HEK293T (cell line): ENCODE data around the gene OMG.
"Not testable (repeated sequence)": the region's sequence is repeated elsewhere in the genome, so short reads cannot be mapped to it uniquely, and the experiment has no call there.

Experiments
- CTCF ChIA-PET: fragments of 350-600 bp; formaldehyde crosslinking; extraction: SDS; loops from one replicate; lab custom pipeline; 2021; ENCODE audit warnings: antibody characterized with exemption, inconsistent platforms; lab: Yijun Ruan, JAX
- POLR2A ChIA-PET: fragments of 350-600 bp; formaldehyde crosslinking; extraction: SDS; loops from one replicate; lab custom pipeline; 2020; ENCODE audit warnings: antibody characterized with exemption, inconsistent platforms; lab: Yijun Ruan, JAX
- DNase-seq: peaks from one replicate; pipeline ENCODE4 v3.0.0; 2012; ENCODE audit warnings: mixed read lengths; ENCODE audit errors: extremely low spot score
- ARNT ChIP-seq: fragments of 450-650 bp; IDR thresholded peaks from 2 replicates; pipeline ENCODE4 v1.6.1; 2017; ENCODE audit warnings: mild to moderate bottlenecking
- BHLHE40 ChIP-seq: fragments of 450-650 bp; IDR thresholded peaks from 2 replicates; pipeline ENCODE4 v1.6.1; 2016; ENCODE audit warnings: mild to moderate bottlenecking, moderate library complexity, borderline replicate concordance
- CTBP1 ChIP-seq: fragments of 450-650 bp; IDR thresholded peaks from 2 replicates; pipeline ENCODE4 v1.6.1; 2016; ENCODE audit warnings: borderline replicate concordance
- ELF4 ChIP-seq: fragments of 450-650 bp; IDR thresholded peaks from 2 replicates; pipeline ENCODE4 v1.6.1; 2017; ENCODE audit warnings: antibody characterized with exemption
- FOXA1 ChIP-seq: fragments of 450-650 bp; IDR thresholded peaks from 2 replicates; pipeline ENCODE4 v1.6.1; 2016; ENCODE audit warnings: mild to moderate bottlenecking
- FOXK2 ChIP-seq: fragments of 450-650 bp; IDR thresholded peaks from 2 replicates; pipeline ENCODE4 v1.6.1; 2016; ENCODE audit warnings: mild to moderate bottlenecking
- FOXM1 ChIP-seq: fragments of 450-650 bp; IDR thresholded peaks from 2 replicates; pipeline ENCODE4 v1.6.1; 2017; ENCODE audit warnings: mild to moderate bottlenecking, borderline replicate concordance
- HDGF ChIP-seq: fragments of 450-650 bp; IDR thresholded peaks from 2 replicates; pipeline ENCODE4 v1.6.1; 2017; ENCODE audit warnings: antibody characterized with exemption, borderline replicate concordance
- L3MBTL2 ChIP-seq: fragments of 450-650 bp; conservative IDR thresholded peaks from 2 replicates; pipeline ENCODE4 v1.6.1; 2016; ENCODE audit warnings: mild to moderate bottlenecking
- LEF1 ChIP-seq: fragments of 450-650 bp; IDR thresholded peaks from 2 replicates; pipeline ENCODE4 v1.6.1; 2017; ENCODE audit warnings: mild to moderate bottlenecking, borderline replicate concordance
- NFRKB ChIP-seq: fragments of 450-650 bp; IDR thresholded peaks from 2 replicates; pipeline ENCODE4 v1.6.1; 2016; ENCODE audit warnings: mild to moderate bottlenecking, moderate library complexity
- SP1 ChIP-seq: fragments of 450-650 bp; IDR thresholded peaks from 2 replicates; pipeline ENCODE4 v1.6.1; 2017
- SUZ12 ChIP-seq: fragments of 450-650 bp; IDR thresholded peaks from 2 replicates; pipeline ENCODE4 v1.6.1; 2016; ENCODE audit warnings: mild to moderate bottlenecking
- TARDBP ChIP-seq: fragments of 450-650 bp; IDR thresholded peaks from 2 replicates; pipeline ENCODE4 v1.6.1; 2016
- ZNF384 ChIP-seq: fragments of 450-650 bp; IDR thresholded peaks from 2 replicates; pipeline ENCODE4 v1.6.1; 2016
- TF ChIP-seq, protein P1 (sequence below): fragments of 450-650 bp; IDR thresholded peaks from 2 replicates; pipeline ENCODE4 v1.6.1; 2016

Gene OMG

DNA sequence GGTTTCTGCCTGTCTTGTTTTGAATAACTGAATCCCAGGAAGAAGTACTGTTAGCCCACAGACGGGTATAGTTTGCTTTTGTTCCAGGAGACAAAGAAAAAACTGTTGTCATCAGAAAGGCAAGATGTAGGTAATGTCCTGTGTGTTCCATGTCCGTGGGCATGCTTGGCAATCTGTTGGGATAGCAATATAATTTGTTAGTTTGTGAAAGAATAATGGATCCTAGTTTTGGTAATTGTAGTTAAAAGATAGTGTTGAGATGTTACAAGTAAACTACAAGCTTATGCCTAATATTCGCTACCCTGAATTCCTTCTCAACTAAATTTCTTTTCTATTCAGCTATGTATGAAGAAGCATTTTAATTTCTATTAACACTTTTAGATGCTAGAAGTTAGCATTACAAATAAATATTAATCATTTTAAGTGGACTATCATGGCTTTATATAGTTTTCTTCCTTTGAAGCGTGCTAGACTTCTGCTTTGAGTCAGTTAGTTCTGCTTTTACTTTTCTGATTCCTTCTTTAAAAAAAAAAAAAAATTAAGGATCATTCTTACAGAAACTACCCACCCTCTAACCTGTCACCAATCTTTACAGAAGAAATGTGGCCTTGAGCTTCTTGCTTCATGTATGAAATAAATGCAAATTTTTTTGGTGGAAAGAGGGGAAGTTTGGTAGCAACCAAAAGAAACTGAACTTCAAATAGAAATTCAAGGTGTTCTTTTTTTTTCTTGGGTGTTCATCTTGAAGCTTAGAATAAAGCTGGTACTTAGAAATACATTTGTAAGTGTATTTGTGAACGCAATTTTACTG, 22.0 kb upstream of the OMG start:
- POLR2A ChIA-PET: no interaction called here
- CTCF ChIA-PET: interaction anchor here (0.6 kb wide), 1 partner anchor 198 kb away, joined by 3 read pairs; no protein-coding TSS in a partner anchor
- DNase-seq: no peak

DNA sequence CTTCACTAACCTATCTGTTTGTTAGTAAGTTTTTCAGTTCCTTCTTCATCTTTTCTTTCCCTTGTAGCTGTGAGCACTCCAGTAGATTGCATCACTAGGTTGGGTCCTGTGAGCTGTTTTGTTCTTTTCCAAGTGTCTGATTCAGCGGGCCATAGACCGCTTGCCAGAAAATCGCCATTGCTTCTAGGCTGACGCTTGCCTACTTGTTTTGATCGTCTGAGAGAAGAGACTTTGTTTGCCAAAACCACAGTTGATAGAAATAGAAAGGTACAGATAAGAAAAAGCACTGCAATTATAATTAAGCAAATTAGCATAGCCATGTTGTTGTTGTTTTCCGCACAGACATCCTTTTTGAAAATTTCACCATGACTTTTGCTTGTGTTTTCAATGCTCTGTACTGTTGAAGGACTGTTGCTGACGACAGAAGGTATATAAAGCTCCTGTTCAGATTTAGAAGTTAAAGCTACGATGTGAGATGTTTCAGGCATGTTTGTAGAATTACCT, 21.3 kb upstream of the OMG start:
- no peak for DNase-seq

More for the DNA sequence above, 22.0 kb upstream of the OMG start:
- TF ChIP-seq ARNT (no peak), FOXA1 (no peak), SUZ12 (no peak), L3MBTL2 (no peak), BHLHE40 (no peak), CTBP1 (no peak), HDGF (no peak), ELF4 (no peak)

DNA sequence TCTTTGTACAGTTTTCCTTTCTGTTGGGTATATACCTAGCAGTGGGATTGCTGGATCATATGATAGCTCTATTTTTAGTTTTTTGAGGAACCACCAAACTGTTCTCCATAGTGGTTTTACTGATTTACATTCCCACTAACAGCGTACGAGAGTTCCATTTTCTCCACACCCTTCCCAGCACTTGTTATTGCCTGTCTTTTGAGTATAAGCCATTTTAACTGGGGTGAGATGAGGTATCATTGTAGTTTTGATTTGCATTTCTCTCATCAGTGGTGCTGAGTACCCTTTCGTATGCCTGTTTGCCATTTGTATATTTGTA, 17.7 kb upstream of the OMG start:
- TF ChIP-seq L3MBTL2: no peak
- no peak for TF ChIP-seq BHLHE40
- POLR2A ChIA-PET: no interaction called here
- CTCF ChIA-PET: no interaction called here
- DNase-seq: no peak

More for the DNA sequence above, 21.3 kb upstream of the OMG start:
- no peak for TF ChIP-seq NFRKB
- TF ChIP-seq L3MBTL2: no peak
- no peak for TF ChIP-seq ZNF384
- TF ChIP-seq FOXM1: no peak
- TF ChIP-seq HDGF: no peak
- no peak for TF ChIP-seq TARDBP
- TF ChIP-seq, protein P1, sequence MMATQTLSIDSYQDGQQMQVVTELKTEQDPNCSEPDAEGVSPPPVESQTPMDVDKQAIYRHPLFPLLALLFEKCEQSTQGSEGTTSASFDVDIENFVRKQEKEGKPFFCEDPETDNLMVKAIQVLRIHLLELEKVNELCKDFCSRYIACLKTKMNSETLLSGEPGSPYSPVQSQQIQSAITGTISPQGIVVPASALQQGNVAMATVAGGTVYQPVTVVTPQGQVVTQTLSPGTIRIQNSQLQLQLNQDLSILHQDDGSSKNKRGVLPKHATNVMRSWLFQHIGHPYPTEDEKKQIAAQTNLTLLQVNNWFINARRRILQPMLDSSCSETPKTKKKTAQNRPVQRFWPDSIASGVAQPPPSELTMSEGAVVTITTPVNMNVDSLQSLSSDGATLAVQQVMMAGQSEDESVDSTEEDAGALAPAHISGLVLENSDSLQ: no peak
- no peak for TF ChIP-seq BHLHE40
- TF ChIP-seq ARNT: no peak
- TF ChIP-seq SUZ12: no peak
- no peak for TF ChIP-seq FOXA1
- TF ChIP-seq CTBP1: no peak
- no peak for TF ChIP-seq FOXK2
- no peak for TF ChIP-seq ELF4
- no peak for TF ChIP-seq SP1
- TF ChIP-seq LEF1: no peak
- POLR2A ChIA-PET: no interaction called here
- CTCF ChIA-PET: no interaction called here

DNA sequence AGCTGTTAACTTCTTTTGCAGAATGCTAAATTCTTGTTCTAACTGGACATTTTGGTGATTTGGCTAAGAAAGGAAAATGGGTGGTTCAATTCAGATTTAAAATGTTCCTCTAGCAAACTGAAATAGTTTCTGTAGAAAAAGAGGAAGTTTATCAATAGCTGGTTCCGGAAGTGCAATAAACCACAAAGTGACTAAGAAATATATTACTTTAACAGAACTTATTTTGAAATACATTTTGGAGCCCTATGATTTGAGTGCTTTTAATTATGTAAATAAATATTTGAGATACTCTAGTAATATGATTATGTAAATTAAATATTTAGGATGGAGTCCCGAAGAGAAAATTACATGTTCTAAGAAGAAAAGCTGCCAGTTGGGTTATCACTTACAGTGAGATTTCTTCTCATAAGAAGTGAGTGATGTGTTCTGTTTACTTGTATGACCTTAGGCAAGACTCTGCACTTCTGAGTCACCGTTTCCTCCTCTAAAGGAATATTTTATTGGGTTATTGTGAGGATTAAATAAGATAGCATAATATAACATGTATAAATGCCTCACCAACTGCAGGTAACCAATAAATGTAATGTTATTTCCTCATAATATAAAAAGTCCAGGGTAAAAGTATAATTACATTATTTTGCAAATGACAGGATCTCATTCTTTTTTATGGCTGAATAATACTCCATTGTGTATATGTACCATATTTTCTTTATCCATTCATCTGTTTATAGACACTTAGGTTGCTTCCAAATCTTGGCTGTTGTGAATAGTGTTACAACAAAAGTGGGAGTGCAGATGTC, 17.1 kb upstream of the OMG start, which contains the start of gene EVI2B:
Gene EVI2B, minus strand, starts transcription at position 73 of the 800 bp plus-strand sequence. CDS start 8,445 bp downstream, outside the sequence.
- POLR2A ChIA-PET: no interaction called here
- CTCF ChIA-PET: interaction anchor here (0.7 kb wide), 1 partner anchor 31 kb away, joined by 3 read pairs; no protein-coding TSS in a partner anchor
- DNase-seq: no peak
- no peak for TF ChIP-seq ARNT

DNA sequence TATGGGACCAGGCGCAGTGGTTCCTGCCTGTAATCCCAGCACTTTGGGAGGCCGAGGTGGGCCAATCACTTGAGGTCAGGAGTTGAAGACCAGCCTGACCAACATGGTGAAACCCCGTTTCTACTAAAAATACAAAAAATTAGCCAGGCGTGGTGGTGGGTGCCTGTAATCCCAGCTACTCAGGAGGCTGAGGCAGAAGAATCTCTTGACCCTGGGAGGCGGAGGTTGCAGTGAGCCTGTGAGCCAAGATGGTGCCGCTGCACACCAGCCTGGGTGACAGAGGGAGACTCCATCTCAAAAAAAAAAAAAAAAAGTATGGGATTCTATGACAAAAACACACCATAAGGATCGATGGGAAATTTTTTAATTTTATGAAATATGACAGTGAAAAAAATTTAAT, 15.2 kb upstream of the OMG start:
- POLR2A ChIA-PET, CTCF ChIA-PET, DNase-seq: not testable (repeated sequence)

DNA sequence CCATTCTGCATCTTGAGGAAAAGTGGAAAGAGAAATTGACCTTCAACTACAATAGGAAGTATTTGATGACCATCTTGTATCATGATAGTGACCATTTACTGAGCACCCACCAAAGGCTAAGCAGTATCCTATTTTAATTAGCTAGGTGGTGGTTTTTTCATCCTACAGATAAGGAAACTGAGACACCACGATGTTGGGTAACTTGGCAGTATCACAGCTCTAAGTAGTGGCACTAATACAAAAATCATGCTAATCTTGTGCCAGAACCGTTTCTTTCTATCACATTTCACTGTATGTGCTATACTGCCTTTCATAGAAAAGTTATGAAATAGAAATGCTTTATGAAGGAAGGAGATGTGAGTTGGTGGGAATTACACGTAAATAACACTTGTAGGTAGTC, 14.5 kb upstream of the OMG start:
- no peak for DNase-seq
- CTCF ChIA-PET: no interaction called here

DNA sequence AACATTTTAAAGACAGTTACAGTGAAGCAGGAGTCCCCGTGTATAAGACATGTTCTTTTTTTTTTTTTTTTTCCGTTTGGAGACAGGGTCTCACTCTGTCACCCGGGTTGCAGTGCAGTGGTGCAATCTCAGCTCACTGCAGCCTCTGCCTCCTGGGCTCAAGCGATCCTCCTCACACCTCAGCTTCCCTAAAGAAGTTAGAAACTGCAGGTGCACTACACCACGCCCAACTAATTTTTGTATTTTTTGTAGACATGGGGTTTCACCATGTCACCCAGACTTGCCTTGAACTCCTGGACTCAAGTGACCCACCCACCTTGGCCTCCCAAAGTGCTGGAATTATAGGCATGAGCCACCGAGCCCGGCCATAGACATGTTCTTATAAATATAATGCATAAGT, 13.8 kb upstream of the OMG start:
- ChIA-PET CTCF (no interaction called here), POLR2A (no interaction called here)

More for the DNA sequence above, 14.5 kb upstream of the OMG start:
- POLR2A ChIA-PET: no interaction called here
- TF ChIP-seq ZNF384: no peak
- no peak for TF ChIP-seq LEF1
- TF ChIP-seq FOXK2: no peak
- TF ChIP-seq, protein P1: no peak
- no peak for TF ChIP-seq HDGF
- no peak for TF ChIP-seq FOXM1
- no peak for TF ChIP-seq ELF4
- no peak for TF ChIP-seq ARNT
- no peak for TF ChIP-seq FOXA1
- no peak for TF ChIP-seq TARDBP
- no peak for TF ChIP-seq NFRKB
- no peak for TF ChIP-seq L3MBTL2
- no peak for TF ChIP-seq BHLHE40
- TF ChIP-seq CTBP1: no peak
- no peak for TF ChIP-seq SUZ12

More for the DNA sequence above, 13.8 kb upstream of the OMG start:
- DNase-seq: no peak
- TF ChIP-seq, protein P1: no peak
- no peak for TF ChIP-seq HDGF
- TF ChIP-seq FOXK2: no peak
- no peak for TF ChIP-seq FOXA1
- no peak for TF ChIP-seq BHLHE40
- TF ChIP-seq SUZ12: no peak
- no peak for TF ChIP-seq SP1
- no peak for TF ChIP-seq L3MBTL2
- no peak for TF ChIP-seq ELF4
- no peak for TF ChIP-seq NFRKB
- TF ChIP-seq CTBP1: no peak
- no peak for TF ChIP-seq ARNT
- TF ChIP-seq LEF1: no peak
- no peak for TF ChIP-seq TARDBP
- no peak for TF ChIP-seq FOXM1
- no peak for TF ChIP-seq ZNF384
